Measurements from ENCODE around the gene AFF2. TPM values are rescaled to one million over a fixed set of nuclear protein-coding genes. Genes with fewer than 3 reads are reported as not detected.

Gene AFF2
- total RNA-seq, 1 donor from 2014 or later = 3.3 TPM

DNA sequence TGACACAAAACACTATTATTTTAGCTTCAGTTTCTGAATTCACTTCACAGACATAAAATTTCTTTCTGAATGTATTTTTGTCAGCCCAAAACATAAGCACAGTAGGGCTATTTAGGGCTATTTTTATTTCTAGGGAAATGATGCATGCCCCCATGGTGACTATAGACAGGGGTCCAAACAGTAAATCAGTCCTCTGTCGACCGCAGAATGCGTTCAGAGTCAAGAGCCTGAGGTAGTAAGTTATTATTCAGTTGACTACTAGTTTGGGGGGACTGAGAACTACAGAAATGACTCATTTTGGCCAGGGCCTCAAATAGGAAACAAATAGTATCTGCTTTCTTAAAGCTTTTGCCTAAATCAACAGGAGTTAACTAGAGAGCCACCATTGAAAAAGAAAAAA, 414.4 kb downstream of the AFF2 start:
- Mint-ChIP-seq H3K27ac (no peak overlapping the region), H3K4me1 (ENCODE audit: low read depth) (no peaks in the 10 kb centered on the region), H3K4me3 (ENCODE audit: low read depth) (no peak overlapping the region), H3K9me3 (no peaks in the 10 kb centered on the region), H3K36me3 (ENCODE audit: low read depth) (no peaks in the 10 kb centered on the region), H3K27me3 (ENCODE audit: low read depth) (no peaks in the 10 kb centered on the region)
- intact Hi-C loops (cut with micrococcal nuclease) = no loop called here
- no peak for DNase-seq (ENCODE audit: low spot score)

DNA sequence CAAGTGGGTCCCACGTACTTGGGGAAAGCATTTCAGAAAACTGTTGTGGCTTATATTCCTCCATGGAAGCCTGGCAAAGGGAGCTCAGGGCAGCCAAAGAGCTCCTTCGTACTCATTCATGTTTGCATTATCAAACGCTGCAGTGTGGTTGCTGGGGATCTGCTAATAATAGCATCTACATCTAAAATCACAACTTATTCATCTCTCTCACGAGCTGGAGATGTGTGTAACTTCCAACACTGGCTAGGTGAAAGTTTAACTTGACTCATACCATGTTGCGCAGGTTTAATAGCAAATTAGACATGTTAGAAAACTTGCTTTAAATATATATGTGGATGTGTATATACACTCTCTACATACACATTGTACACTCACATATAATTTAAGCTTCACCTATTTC, 415.1 kb downstream of the AFF2 start:
- no peaks in the 10 kb centered on the region for H3K27me3 Mint-ChIP-seq (ENCODE audit: low read depth)
- H3K9me3 Mint-ChIP-seq = no peaks in the 10 kb centered on the region
- no peak overlapping the region for H3K27ac Mint-ChIP-seq
- H3K36me3 Mint-ChIP-seq (ENCODE audit: low read depth) = no peaks in the 10 kb centered on the region
- no peak overlapping the region for H3K4me3 Mint-ChIP-seq (ENCODE audit: low read depth)
- intact Hi-C loops (cut with micrococcal nuclease) = no loop called here
- H3K4me1 Mint-ChIP-seq (ENCODE audit: low read depth) = no peaks in the 10 kb centered on the region
- DNase-seq (ENCODE audit: low spot score) = no peak

DNA sequence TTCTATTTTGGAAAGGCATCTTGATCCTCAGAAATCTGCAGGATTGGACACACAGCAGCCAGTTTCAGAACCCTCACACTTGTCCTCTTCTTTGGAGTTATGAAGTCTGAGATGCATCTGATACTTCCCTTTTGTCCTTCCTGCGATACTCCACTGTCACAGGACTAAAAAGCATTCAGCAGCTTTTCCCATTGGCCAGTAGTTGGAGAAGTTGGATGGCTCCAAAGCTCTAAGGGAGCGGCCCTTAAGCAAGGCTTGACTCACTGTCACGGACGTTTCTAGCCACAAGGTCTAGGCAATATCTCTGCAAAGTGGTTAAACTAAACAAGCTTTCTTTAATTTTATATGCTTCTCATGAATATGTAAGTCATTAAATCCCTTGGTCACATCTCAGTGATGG, 417.0 kb downstream of the AFF2 start:
- Mint-ChIP-seq H3K4me1 (ENCODE audit: low read depth) (no peaks in the 10 kb centered on the region), H3K36me3 (ENCODE audit: low read depth) (no peaks in the 10 kb centered on the region), H3K4me3 (ENCODE audit: low read depth) (no peak overlapping the region), H3K9me3 (no peaks in the 10 kb centered on the region), H3K27ac (no peak overlapping the region), H3K27me3 (ENCODE audit: low read depth) (no peaks in the 10 kb centered on the region)
- DNase-seq (ENCODE audit: low spot score) = no peak
- intact Hi-C loops (cut with micrococcal nuclease) = no loop called here

DNA sequence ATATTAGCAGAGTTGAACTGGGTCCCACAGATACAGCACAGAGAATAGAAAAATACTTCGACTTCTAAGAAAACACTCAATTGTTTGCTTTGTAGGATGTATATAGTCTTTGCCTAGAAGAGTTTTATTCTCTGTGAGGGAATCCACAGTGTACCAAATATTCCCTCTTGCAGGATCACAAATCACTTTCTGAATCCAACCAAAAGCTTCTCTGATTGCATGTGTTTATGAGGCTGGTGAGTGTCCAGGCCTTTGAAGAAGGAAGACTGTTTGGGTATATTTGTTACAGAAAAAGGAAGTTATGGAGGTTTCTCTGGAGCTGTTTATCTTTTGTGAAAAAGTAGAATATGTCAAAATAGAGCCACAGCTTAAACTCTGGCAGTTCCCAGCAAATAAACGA, 423.2 kb downstream of the AFF2 start:
- no peaks in the 10 kb centered on the region for H3K36me3 Mint-ChIP-seq (ENCODE audit: low read depth)
- DNase-seq (ENCODE audit: low spot score) = no peak
- intact Hi-C loops (cut with micrococcal nuclease) = no loop called here
- H3K27me3 Mint-ChIP-seq (ENCODE audit: low read depth) = no peaks in the 10 kb centered on the region
- H3K27ac Mint-ChIP-seq = no peak overlapping the region
- no peak overlapping the region for H3K4me3 Mint-ChIP-seq (ENCODE audit: low read depth)
- H3K4me1 Mint-ChIP-seq (ENCODE audit: low read depth) = no peaks in the 10 kb centered on the region
- H3K9me3 Mint-ChIP-seq = no peaks in the 10 kb centered on the region

DNA sequence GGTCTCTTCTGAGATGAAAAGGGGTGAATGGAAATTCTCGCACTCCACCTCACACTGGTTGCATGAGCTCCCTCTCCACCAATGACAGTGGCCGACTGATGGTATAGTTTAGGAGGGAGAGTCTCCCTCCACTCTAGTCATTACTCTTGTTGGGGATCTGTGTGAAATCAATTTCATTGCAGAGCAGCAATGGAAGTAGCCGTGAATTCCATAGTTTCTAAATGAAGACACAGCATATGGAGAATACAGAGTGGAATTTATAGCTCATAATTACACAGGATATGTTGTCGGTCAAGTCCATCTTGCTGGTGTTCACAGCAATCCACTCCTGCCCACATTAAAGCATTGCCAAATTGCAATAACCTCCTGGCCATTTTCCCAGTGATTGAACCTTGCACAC, 426.0 kb downstream of the AFF2 start:
- Mint-ChIP-seq H3K27ac (no peak overlapping the region), H3K36me3 (ENCODE audit: low read depth) (no peaks in the 10 kb centered on the region), H3K4me1 (ENCODE audit: low read depth) (no peaks in the 10 kb centered on the region), H3K27me3 (ENCODE audit: low read depth) (no peaks in the 10 kb centered on the region), H3K9me3 (no peaks in the 10 kb centered on the region), H3K4me3 (ENCODE audit: low read depth) (no peak overlapping the region)
- intact Hi-C loops (cut with micrococcal nuclease) = no loop called here
- DNase-seq (ENCODE audit: low spot score) = no peak

DNA sequence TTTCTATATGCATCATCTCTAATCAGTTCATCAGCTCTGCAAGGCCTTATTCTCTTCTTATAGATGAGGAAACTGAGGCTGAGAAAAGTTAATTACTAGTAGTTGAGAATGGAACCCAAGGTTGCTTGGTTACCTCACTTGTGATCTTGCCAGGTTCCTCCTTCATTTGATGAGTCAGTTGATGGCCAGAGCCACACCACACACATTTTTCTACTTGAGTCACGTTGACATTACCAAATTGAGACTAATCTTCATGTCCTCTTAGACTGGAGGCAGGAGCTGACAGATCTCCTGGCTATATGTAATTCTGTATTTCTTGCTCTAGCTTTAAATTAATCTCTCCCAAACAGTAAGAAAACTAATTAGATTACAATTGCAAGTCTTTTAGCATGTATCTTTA, 428.4 kb downstream of the AFF2 start:
- no peak for DNase-seq (ENCODE audit: low spot score)
- no peak overlapping the region for H3K27ac Mint-ChIP-seq
- H3K27me3 Mint-ChIP-seq (ENCODE audit: low read depth) = no peaks in the 10 kb centered on the region
- intact Hi-C loops (cut with micrococcal nuclease) = no loop called here
- H3K9me3 Mint-ChIP-seq = no peaks in the 10 kb centered on the region
- H3K36me3 Mint-ChIP-seq (ENCODE audit: low read depth) = no peaks in the 10 kb centered on the region
- no peaks in the 10 kb centered on the region for H3K4me1 Mint-ChIP-seq (ENCODE audit: low read depth)
- no peak overlapping the region for H3K4me3 Mint-ChIP-seq (ENCODE audit: low read depth)

DNA sequence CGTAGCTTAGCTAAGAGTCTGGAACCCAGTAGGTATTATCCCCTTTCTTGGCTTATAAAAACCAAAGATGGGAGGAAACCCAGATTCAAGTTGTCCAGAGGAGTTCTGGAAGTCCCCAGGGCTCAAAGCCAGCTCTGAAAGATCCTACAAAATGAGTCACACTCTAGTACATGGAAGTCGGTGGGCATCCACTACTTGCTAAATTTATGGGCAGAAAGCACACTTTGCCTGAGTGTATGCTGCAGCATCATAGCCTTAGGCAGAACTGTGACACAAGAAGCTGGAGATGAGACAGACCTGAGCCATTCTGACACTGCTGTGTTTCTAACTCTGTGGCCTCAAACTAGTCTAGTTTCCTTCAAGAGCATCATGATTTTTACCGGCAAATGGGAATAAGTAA, 429.3 kb downstream of the AFF2 start:
- Mint-ChIP-seq H3K27ac (no peak overlapping the region), H3K9me3 (no peaks in the 10 kb centered on the region), H3K27me3 (ENCODE audit: low read depth) (no peaks in the 10 kb centered on the region), H3K36me3 (ENCODE audit: low read depth) (no peaks in the 10 kb centered on the region), H3K4me1 (ENCODE audit: low read depth) (no peaks in the 10 kb centered on the region), H3K4me3 (ENCODE audit: low read depth) (no peak overlapping the region)
- intact Hi-C loops (cut with micrococcal nuclease) = no loop called here
- no peak for DNase-seq (ENCODE audit: low spot score)

DNA sequence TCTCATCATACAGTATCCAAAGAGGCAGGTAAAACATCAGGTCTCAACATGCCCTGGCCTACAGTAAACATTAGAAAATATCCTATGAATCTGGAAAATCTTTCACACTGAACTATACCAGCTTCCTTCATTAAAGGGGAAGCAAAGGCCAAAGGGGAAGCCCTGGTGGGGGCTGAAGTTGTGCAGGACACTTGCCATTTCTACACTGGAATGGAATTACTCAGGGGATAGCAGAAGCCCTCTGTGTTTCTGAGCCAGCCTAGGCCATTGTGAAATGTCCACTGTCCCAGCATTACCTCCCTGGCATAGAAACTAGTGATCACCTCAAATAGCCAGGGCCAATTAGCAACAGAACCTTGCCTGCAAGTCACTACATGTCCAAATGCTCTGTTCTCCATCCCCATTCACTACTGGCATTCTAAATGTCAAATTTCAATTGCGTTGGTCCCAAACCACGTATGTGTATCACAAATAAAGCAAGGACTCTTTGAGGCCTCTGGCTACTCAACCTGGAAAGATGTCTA, 429.9 kb downstream of the AFF2 start:
- H3K36me3 Mint-ChIP-seq (ENCODE audit: low read depth) = no peaks in the 10 kb centered on the region

DNA sequence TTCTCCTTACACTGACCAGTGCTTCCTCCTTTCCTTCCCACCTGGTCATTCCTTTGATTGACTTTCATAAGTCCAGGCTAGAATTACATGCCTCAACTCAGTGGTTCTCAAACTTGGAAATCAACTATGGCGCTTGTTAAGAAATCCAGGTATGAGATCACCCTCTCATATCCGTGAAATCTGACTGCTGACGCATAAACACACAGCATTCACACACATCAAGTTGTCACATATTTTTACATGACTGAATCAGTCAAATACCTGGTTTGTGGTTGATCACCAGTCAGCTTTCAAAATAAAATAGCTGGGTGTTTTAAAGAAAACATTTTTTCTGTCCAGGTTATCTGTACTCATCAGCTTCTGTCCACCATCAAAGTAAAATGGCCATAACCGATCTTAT, 433.5 kb downstream of the AFF2 start:
- intact Hi-C loops (cut with micrococcal nuclease) = no loop called here
- H3K27ac Mint-ChIP-seq = no peak overlapping the region
- H3K27me3 Mint-ChIP-seq (ENCODE audit: low read depth) = no peaks in the 10 kb centered on the region
- no peaks in the 10 kb centered on the region for H3K9me3 Mint-ChIP-seq
- no peaks in the 10 kb centered on the region for H3K36me3 Mint-ChIP-seq (ENCODE audit: low read depth)
- H3K4me1 Mint-ChIP-seq (ENCODE audit: low read depth) = no peaks in the 10 kb centered on the region
- H3K4me3 Mint-ChIP-seq (ENCODE audit: low read depth) = no peak overlapping the region
- DNase-seq (ENCODE audit: low spot score) = no peak

More for the DNA sequence above, 429.9 kb downstream of the AFF2 start:
- intact Hi-C loops (cut with micrococcal nuclease) = no loop called here
- Mint-ChIP-seq H3K4me1 (ENCODE audit: low read depth) (no peaks in the 10 kb centered on the region), H3K4me3 (ENCODE audit: low read depth) (no peak overlapping the region), H3K9me3 (no peaks in the 10 kb centered on the region), H3K27me3 (ENCODE audit: low read depth) (no peaks in the 10 kb centered on the region), H3K27ac (no peak overlapping the region)
- DNase-seq (ENCODE audit: low spot score) = no peak

DNA sequence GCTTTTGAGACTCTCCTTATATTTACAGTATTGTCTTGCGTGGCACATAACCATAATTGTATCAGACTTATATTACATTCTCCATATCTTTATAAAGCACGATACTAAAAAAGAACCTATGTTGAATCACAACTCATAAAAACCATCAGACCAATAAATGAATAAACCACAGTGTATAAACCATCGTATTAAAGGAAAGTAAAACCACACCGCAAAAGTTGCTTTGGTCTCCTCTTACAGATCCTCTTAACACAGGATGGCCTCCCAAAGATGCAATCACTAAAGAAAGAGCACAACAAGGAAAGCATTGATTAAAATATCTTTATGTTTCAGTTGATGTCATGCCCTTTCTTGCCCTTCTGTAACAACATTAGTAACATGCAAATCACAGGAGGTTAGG, 437.9 kb downstream of the AFF2 start:
- intact Hi-C loops (cut with micrococcal nuclease) = no loop called here
- no peak overlapping the region for H3K4me3 Mint-ChIP-seq (ENCODE audit: low read depth)
- no peaks in the 10 kb centered on the region for H3K4me1 Mint-ChIP-seq (ENCODE audit: low read depth)
- DNase-seq (ENCODE audit: low spot score) = no peak
- no peaks in the 10 kb centered on the region for H3K36me3 Mint-ChIP-seq (ENCODE audit: low read depth)
- H3K9me3 Mint-ChIP-seq = no peaks in the 10 kb centered on the region
- H3K27ac Mint-ChIP-seq = no peak overlapping the region
- H3K27me3 Mint-ChIP-seq (ENCODE audit: low read depth) = no peaks in the 10 kb centered on the region

DNA sequence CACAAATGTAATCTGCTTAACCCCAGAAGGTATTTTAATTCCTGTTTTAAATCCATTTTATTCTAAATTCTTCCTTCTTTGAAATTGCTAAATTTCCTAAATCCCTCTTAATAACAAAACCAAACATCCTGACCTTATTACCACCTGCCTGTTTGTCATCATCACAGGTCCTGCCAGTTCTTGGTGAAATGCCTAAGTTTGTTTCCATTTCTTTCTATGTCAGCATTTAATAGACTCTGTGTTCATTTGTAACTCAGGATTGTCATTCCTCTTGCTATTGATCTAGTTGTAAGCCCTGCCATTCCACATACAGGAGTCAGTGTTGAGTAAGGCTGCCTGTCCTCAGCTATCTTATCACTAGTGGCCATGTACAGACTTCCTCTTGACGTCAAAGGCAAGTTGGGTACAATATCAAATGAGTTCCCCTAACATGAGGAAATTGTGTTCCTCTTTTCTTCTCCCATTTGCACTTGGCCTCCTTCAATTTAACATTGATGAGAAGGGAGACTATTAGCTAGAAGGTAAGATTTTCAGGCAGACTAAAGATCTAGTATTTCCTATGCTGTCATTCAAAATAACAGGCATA, 440.1 kb downstream of the AFF2 start:
- Mint-ChIP-seq H3K36me3 (ENCODE audit: low read depth) (no peaks in the 10 kb centered on the region), H3K4me1 (ENCODE audit: low read depth) (no peaks in the 10 kb centered on the region), H3K4me3 (ENCODE audit: low read depth) (no peak overlapping the region), H3K9me3 (no peaks in the 10 kb centered on the region), H3K27me3 (ENCODE audit: low read depth) (no peaks in the 10 kb centered on the region), H3K27ac (no peak overlapping the region)
- no peak for DNase-seq (ENCODE audit: low spot score)
- intact Hi-C loops (cut with micrococcal nuclease) = no loop called here

DNA sequence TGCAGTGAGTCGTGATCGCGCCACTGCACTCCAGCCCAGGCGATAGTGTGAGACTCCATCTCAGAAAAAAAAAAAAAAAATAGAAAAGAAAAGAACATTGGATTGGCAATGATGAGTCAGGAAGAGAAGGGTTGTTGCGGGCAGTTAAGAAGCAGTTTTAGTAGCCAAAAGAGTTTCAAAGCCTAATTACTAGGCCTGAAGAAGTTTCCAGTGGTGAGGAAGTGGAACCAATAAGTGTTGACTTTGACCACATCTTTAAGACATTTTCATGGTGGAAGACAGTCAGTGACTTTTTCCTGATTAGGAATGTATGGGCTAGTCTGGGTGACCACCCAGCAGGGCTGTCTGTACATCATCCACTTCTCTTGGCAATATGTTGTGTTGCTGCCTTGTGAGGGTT, 442.3 kb downstream of the AFF2 start:
- Mint-ChIP-seq H3K27me3 (ENCODE audit: low read depth) (no peaks in the 10 kb centered on the region), H3K4me1 (ENCODE audit: low read depth) (no peaks in the 10 kb centered on the region), H3K4me3 (ENCODE audit: low read depth) (no peak overlapping the region), H3K27ac (no peak overlapping the region), H3K36me3 (ENCODE audit: low read depth) (no peaks in the 10 kb centered on the region), H3K9me3 (no peaks in the 10 kb centered on the region)
- no peak for DNase-seq (ENCODE audit: low spot score)
- intact Hi-C loops (cut with micrococcal nuclease) = no loop called here

DNA sequence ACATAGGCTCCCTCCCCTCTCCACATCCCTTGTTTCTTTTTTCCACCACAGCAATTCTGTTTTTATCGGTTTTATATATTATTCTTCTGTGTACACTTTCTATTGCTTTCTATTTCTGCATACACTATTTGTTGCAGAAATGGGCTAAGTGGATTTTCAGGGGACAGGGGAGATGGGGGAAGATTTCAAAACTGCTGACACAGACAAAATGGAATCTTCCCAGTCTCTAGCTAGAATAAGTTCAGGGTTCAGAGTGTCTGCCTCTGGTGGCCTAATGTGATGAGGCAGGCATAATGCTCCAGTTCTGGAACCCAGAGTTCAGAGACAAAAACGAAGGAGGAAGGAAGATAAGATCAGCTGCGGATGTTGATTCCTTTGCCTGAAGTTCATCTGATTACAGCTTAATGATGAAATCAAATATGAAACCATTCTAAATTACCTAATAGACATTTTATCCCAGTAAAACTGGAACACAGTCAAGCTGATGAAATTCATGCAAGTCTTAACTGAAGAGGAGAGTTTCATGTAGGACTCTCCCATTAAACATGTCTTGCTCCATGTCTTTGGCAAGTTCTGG, 447.1 kb downstream of the AFF2 start:
- Mint-ChIP-seq H3K27ac (no peak overlapping the region), H3K4me1 (ENCODE audit: low read depth) (no peaks in the 10 kb centered on the region), H3K36me3 (ENCODE audit: low read depth) (no peaks in the 10 kb centered on the region), H3K27me3 (ENCODE audit: low read depth) (no peaks in the 10 kb centered on the region), H3K4me3 (ENCODE audit: low read depth) (no peak overlapping the region), H3K9me3 (no peaks in the 10 kb centered on the region)
- intact Hi-C loops (cut with micrococcal nuclease) = no loop called here
- no peak for DNase-seq (ENCODE audit: low spot score)

DNA sequence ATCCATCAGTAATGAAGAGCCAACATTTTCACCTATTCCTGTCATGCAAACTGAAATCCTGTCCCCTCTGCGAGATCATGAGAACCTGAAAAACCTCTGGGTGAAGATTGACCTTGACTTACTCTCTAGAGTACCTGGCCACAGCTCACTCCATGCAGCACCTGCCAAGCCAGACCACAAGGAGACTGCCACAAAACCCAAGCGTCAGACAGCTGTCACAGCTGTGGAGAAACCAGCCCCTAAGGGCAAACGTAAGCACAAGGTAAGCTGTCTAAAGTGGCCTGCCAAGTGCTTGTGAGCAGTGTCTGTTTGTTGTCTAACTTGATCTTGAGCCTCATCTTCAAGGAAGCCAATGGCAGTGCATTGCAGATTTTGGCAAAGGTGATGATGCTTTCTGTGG, 455.9 kb downstream of the AFF2 start:
- no peaks in the 10 kb centered on the region for H3K36me3 Mint-ChIP-seq (ENCODE audit: low read depth)
- intact Hi-C loops (cut with micrococcal nuclease) = no loop called here
- H3K27me3 Mint-ChIP-seq (ENCODE audit: low read depth) = no peaks in the 10 kb centered on the region
- no peak overlapping the region for H3K4me3 Mint-ChIP-seq (ENCODE audit: low read depth)
- no peaks in the 10 kb centered on the region for H3K9me3 Mint-ChIP-seq
- DNase-seq (ENCODE audit: low spot score) = no peak
- no peak overlapping the region for H3K27ac Mint-ChIP-seq
- H3K4me1 Mint-ChIP-seq (ENCODE audit: low read depth) = no peaks in the 10 kb centered on the region

Data from activated T-helper 2 cell treated with anti-CD3 and anti-CD28 coated beads, Interferon-gamma antibody, Interleukin-2, Interleukin-4, amounts not matched to agents 10 μg/mL and 5 μg/mL and 100 μg/mL, durations not matched to agents 14 hours and 24 hours and 36 hours (primary cell).